OCI-LY1 (cell line): ENCODE measurements around the gene TOR1A.
"Not testable (repeated sequence)": the region's sequence is repeated elsewhere in the genome, so short reads cannot be mapped to it uniquely, and the experiment has no call there.

Experiments used
- H2AFZ ChIP-seq: fragments of 200-600 bp; sonication (generic), shearing (Covaris generic); 2 replicates; pipeline ENCODE4 v1.6.0; 2014; ENCODE audit warnings: antibody characterized with exemption, mild to moderate bottlenecking, low read length
- H3F3A ChIP-seq: fragments of 200-600 bp; sonication (generic), shearing (Covaris generic); 2 replicates; pipeline ENCODE4 v1.6.0; 2014; ENCODE audit warnings: mild to moderate bottlenecking, antibody characterized with exemption, low read length, moderate library complexity; ENCODE audit not compliant: insufficient read depth
- H3K27ac ChIP-seq: fragments of 200-600 bp; sonication (generic); 2 replicates; pipeline ENCODE4 v1.5.1; 2014; ENCODE audit warnings: low read length, mixed run types, mild to moderate bottlenecking, low read depth; ENCODE audit not compliant: poor library complexity, severe bottlenecking
- H3K27me3 ChIP-seq: fragments of 200-600 bp; sonication (generic); 2 replicates; pipeline ENCODE4 v1.6.0; 2014; ENCODE audit warnings: antibody characterized with exemption, mild to moderate bottlenecking, low read length, moderate library complexity; ENCODE audit not compliant: insufficient read depth
- H3K36me3 ChIP-seq: fragments of 200-600 bp; sonication (generic); 2 replicates; pipeline ENCODE4 v1.6.1; 2014; ENCODE audit warnings: mild to moderate bottlenecking, antibody characterized with exemption, low read length, moderate library complexity, mixed read lengths; ENCODE audit not compliant: insufficient read depth
- H3K4me1 ChIP-seq: fragments of 200-600 bp; sonication (generic); 2 replicates; pipeline ENCODE4 v1.5.1; 2014; ENCODE audit warnings: mild to moderate bottlenecking, low read length, moderate library complexity; ENCODE audit not compliant: insufficient read depth, severe bottlenecking
- H3K4me2 ChIP-seq: fragments of 200-600 bp; sonication (generic), shearing (Covaris generic); 2 replicates; pipeline ENCODE4 v1.6.1; 2014; ENCODE audit warnings: low read length
- H3K4me3 ChIP-seq: fragments of 200-600 bp; sonication (generic); 2 replicates; pipeline ENCODE4 v1.5.1; 2014; ENCODE audit warnings: low read length, low read depth, mild to moderate bottlenecking, mixed read lengths; ENCODE audit not compliant: poor library complexity, severe bottlenecking
- H3K79me2 ChIP-seq: fragments of 200-600 bp; shearing (Covaris generic); 2 replicates; pipeline ENCODE4 v1.6.1; 2016; ENCODE audit warnings: mixed run types, low read length, mixed read lengths; ENCODE audit not compliant: insufficient read depth
- H3K9ac ChIP-seq: fragments of 200-600 bp; sonication (generic), shearing (Covaris generic); 2 replicates; pipeline ENCODE4 v1.6.1; 2014; ENCODE audit warnings: mild to moderate bottlenecking, low read length, mixed read lengths
- H3K9me2 ChIP-seq: fragments of 200-600 bp; sonication (generic), shearing (Covaris generic); 2 replicates; pipeline ENCODE4 v1.6.1; 2014; ENCODE audit warnings: low read depth, mild to moderate bottlenecking, low read length, mixed read lengths
- H3K9me3 ChIP-seq: fragments of 200-600 bp; shearing (Covaris generic); 2 replicates; pipeline ENCODE4 v1.6.1; 2014; ENCODE audit warnings: low read length, mixed read lengths
- H4K20me1 ChIP-seq: fragments of 200-600 bp; sonication (generic), shearing (Covaris generic); 2 replicates; pipeline ENCODE4 v1.6.0; 2016; ENCODE audit warnings: mild to moderate bottlenecking, low read length; ENCODE audit not compliant: insufficient read depth
- CTCF ChIP-seq: fragments of 200-600 bp; sonication (generic), shearing (Covaris generic); IDR thresholded peaks from 2 replicates; pipeline ENCODE4 v1.5.1; 2017; ENCODE audit warnings: mild to moderate bottlenecking, antibody characterized with exemption, low read length, moderate library complexity, mixed read lengths
- EZH2 ChIP-seq: fragments of 200-600 bp; sonication (generic), shearing (Covaris generic); IDR thresholded peaks from 2 replicates; pipeline ENCODE4 v1.8.0; 2017; ENCODE audit warnings: borderline replicate concordance, mixed run types, mild to moderate bottlenecking, antibody characterized with exemption, low read length, moderate library complexity, mixed read lengths

Gene TOR1A

GRCh38 chr9:129801504-129801903, 22.4 kb downstream of the TOR1A start:
- H3K27ac ChIP-seq: no peak overlapping the region
- H3K79me2 ChIP-seq: no peaks in the 10 kb centered on the region
- H3K9ac ChIP-seq: no peak overlapping the region
- H3K9me3 ChIP-seq: no peaks in the 10 kb centered on the region
- TF ChIP-seq EZH2 (no peak), CTCF (no peak)
- H2AFZ ChIP-seq: no peak overlapping the region
- no peaks in the 10 kb centered on the region for H4K20me1 ChIP-seq
- no peak overlapping the region for H3K4me2 ChIP-seq
- H3K36me3 ChIP-seq: 0 out of 2 replicates have a peak, but pooled peaks cover 3% of the 10 kb centered on the region
- no peaks in the 10 kb centered on the region for H3K27me3 ChIP-seq
- H3K4me3 ChIP-seq: no peak overlapping the region
- H3K4me1 ChIP-seq: peaks cover 8% of the 10 kb centered on the region
- H3F3A ChIP-seq: no peaks in the 10 kb centered on the region
- no peaks in the 10 kb centered on the region for H3K9me2 ChIP-seq

- no peaks in the 10 kb centered on the region for H3K79me2 ChIP-seq
- H3K27ac ChIP-seq: no peak overlapping the region
- H3K9me2 ChIP-seq: no peaks in the 10 kb centered on the region
- H3K36me3 ChIP-seq: no peaks in the 10 kb centered on the region
- no peak overlapping the region for H3K4me2 ChIP-seq
- H3K9ac ChIP-seq: no peak overlapping the region
- no peak overlapping the region for H3K4me3 ChIP-seq
- H3K9me3 ChIP-seq: no peaks in the 10 kb centered on the region
- H4K20me1 ChIP-seq: no peaks in the 10 kb centered on the region
- TF ChIP-seq CTCF (no peak), EZH2 (no peak)
- no peaks in the 10 kb centered on the region for H3K27me3 ChIP-seq
- peaks cover 4% of the 10 kb centered on the region for H3K4me1 ChIP-seq
- no peak overlapping the region for H2AFZ ChIP-seq
- no peaks in the 10 kb centered on the region for H3F3A ChIP-seq
Measured at GRCh38 chr9:129798973-129799372, 25.0 kb downstream of the TOR1A start.

GRCh38 chr9:129796029-129796428, 27.9 kb downstream of the TOR1A start:
- not testable (repeated sequence) for H3K9me3 ChIP-seq, H4K20me1 ChIP-seq, H2AFZ ChIP-seq, H3K36me3 ChIP-seq, H3K9ac ChIP-seq, H3F3A ChIP-seq, H3K9me2 ChIP-seq, H3K4me3 ChIP-seq, H3K4me2 ChIP-seq, H3K4me1 ChIP-seq, H3K79me2 ChIP-seq, H3K27me3 ChIP-seq, H3K27ac ChIP-seq

- Histone ChIP-seq H2AFZ (no peak overlapping the region), H3K27me3 (no peaks in the 10 kb centered on the region), H3K36me3 (no peaks in the 10 kb centered on the region), H3K27ac (no peak overlapping the region), H3K9me3 (no peaks in the 10 kb centered on the region), H3K4me2 (no peak overlapping the region), H3K9ac (no peak overlapping the region), H3K9me2 (no peaks in the 10 kb centered on the region), H3K4me3 (no peak overlapping the region), H3K4me1 (no peaks in the 10 kb centered on the region), H3F3A (no peaks in the 10 kb centered on the region), H3K79me2 (no peaks in the 10 kb centered on the region), H4K20me1 (no peaks in the 10 kb centered on the region)
- no peak for TF ChIP-seq CTCF
- no peak for TF ChIP-seq EZH2
Measured at GRCh38 chr9:129794549-129794948, 29.4 kb downstream of the TOR1A start.
